Kasumi-1 (cell line): Measurements from ENCODE around the gene PCMT1.
A peak's percentile ranks its signal among the peaks of the same experiment; 100 is the strongest.
"Not testable (repeated sequence)": the region's sequence is repeated elsewhere in the genome, so short reads cannot be mapped to it uniquely, and the experiment has no call there.

Experiments used
- DNase-seq, 2 experiments: peaks; one replicate each; lab custom pipeline; 2025; lab: John Stamatoyannopoulos, UW

The PCMT1 gene

GRCh38 chr6:149749594-149750135, at the start of gene PCMT1:
TSS of gene PCMT1 (plus strand) at chr6:149749741. CDS start at chr6:149749902, 161 bp downstream.
- peak; percentile 57 to 76 for DNase-seq

GRCh38 chr6:149701714-149702113, 47.8 kb upstream of the PCMT1 start:
- DNase-seq = no peak

GRCh38 chr6:149711711-149712110, 37.8 kb upstream of the PCMT1 start:
- no peak for DNase-seq

- no peak for DNase-seq
These were observed 35.1 kb upstream of the PCMT1 start for GRCh38 chr6:149714442-149714841.

GRCh38 chr6:149716181-149716963, 33.2 kb upstream of the PCMT1 start:
- DNase-seq = no peak

- DNase-seq = peak in 1 of 2 experiments; percentile 45
These were observed 32.3 kb upstream of the PCMT1 start for GRCh38 chr6:149717255-149717587.

- peak; percentile 78 for DNase-seq
These were observed 31.7 kb upstream of the PCMT1 start, which contains the start of gene LATS1 for GRCh38 chr6:149717588-149718458. TSS of gene LATS1 (minus strand) at chr6:149718101. CDS start at chr6:149702126, 15,975 bp downstream.

- no peak for DNase-seq
These were observed 30.0 kb upstream of the PCMT1 start for GRCh38 chr6:149719531-149719930.

- DNase-seq = no peak
These were observed 26.3 kb upstream of the PCMT1 start for GRCh38 chr6:149723262-149723661.

GRCh38 chr6:149723771-149724417, 25.6 kb upstream of the PCMT1 start:
- peak; percentile 87 to 94 for DNase-seq

- DNase-seq = no peak
These were observed 23.8 kb upstream of the PCMT1 start for GRCh38 chr6:149725785-149726184.

- DNase-seq = peak; percentile 89 to 96
These were observed 21.6 kb upstream of the PCMT1 start for GRCh38 chr6:149727793-149728498.

- DNase-seq = peak; percentile 45 to 75
These were observed 20.9 kb upstream of the PCMT1 start for GRCh38 chr6:149728499-149729234.

GRCh38 chr6:149729824-149730223, 19.7 kb upstream of the PCMT1 start:
- DNase-seq = no peak

GRCh38 chr6:149733089-149733720, 16.3 kb upstream of the PCMT1 start:
- no peak for DNase-seq

GRCh38 chr6:149734915-149735314, 14.6 kb upstream of the PCMT1 start:
- DNase-seq = no peak

GRCh38 chr6:149745252-149745651, 4.3 kb upstream of the PCMT1 start:
- not testable (repeated sequence) for DNase-seq

GRCh38 chr6:149746147-149746946, 3.2 kb upstream of the PCMT1 start, which contains the start of gene NUP43:
TSS of gene NUP43 (minus strand) at chr6:149746529. CDS start at chr6:149746495, 34 bp downstream.
- DNase-seq = peak; percentile 96 to 98

- not testable (repeated sequence) for DNase-seq
These were observed 403 bp upstream of the PCMT1 start for GRCh38 chr6:149749082-149749593.
